Astrocyte of the cerebellum (primary cell): ENCODE results near the gene NDFIP1.

Experiments
- DNase-seq: peaks from one replicate; pipeline ENCODE4 v3.0.0-alpha.2; 2011; ENCODE audit warnings: low read depth
- H3K4me3 ChIP-seq: 2 replicates; pipeline ENCODE4 v1.5.1; 2011; ENCODE audit warnings: mild to moderate bottlenecking, low read depth, low read length, moderate library complexity
- CTCF ChIP-seq: IDR thresholded peaks from 2 replicates; pipeline ENCODE4 v1.5.1; 2012; ENCODE audit warnings: low read length, low read depth, moderate library complexity, mild to moderate bottlenecking; ENCODE audit errors: missing control alignments
- in situ Hi-C: cut with HindIII; loops from 2 replicates; pipeline ENCODE4 v1.10.0; 2017; ENCODE audit warnings: low sequenced_read_pairs

NDFIP1 gene

GRCh38 chr5:142070734-142071133, 37.8 kb upstream of the NDFIP1 start:
- DNase-seq = no peak
- no peak for TF ChIP-seq CTCF
- H3K4me3 ChIP-seq = no peak overlapping the region
- in situ Hi-C loops = no loop called here

GRCh38 chr5:142072488-142072887, 36.1 kb upstream of the NDFIP1 start:
- no peak for TF ChIP-seq CTCF
- no peak for DNase-seq
- in situ Hi-C loops = no loop called here
- no peak overlapping the region for H3K4me3 ChIP-seq

GRCh38 chr5:142073362-142073988, 35.1 kb upstream of the NDFIP1 start:
- in situ Hi-C loops = no loop called here
- DNase-seq = no peak
- no peak overlapping the region for H3K4me3 ChIP-seq
- no peak for TF ChIP-seq CTCF

GRCh38 chr5:142074006-142074405, 34.6 kb upstream of the NDFIP1 start:
- no peak for DNase-seq
- TF ChIP-seq CTCF = no peak
- no peak overlapping the region for H3K4me3 ChIP-seq
- in situ Hi-C loops = no loop called here

GRCh38 chr5:142078221-142078620, 30.4 kb upstream of the NDFIP1 start:
- TF ChIP-seq CTCF = no peak
- in situ Hi-C loops = no loop called here
- H3K4me3 ChIP-seq = no peak overlapping the region
- no peak for DNase-seq

GRCh38 chr5:142078706-142079105, 29.9 kb upstream of the NDFIP1 start:
- no peak for TF ChIP-seq CTCF
- in situ Hi-C loops = no loop called here

More at GRCh38 chr5:142078706-142079105, 29.9 kb upstream of the NDFIP1 start:
- H3K4me3 ChIP-seq = no peak overlapping the region
- DNase-seq = no peak
